ENCODE measurements around the gene PTPN13.

Gene PTPN13

GRCh38 chr4:86704601-86705000 lies 110.5 kb downstream of the PTPN13 start:
- TF ChIP-seq TAF1 (IDR thresholded peaks at IDR 0.05; ENCODE audit: borderline replicate concordance, insufficient read depth, low read length) (no peak), REST (IDR thresholded peaks at IDR 0.05; ENCODE audit: insufficient read depth in 1 of 2, low read depth in 2 of 2, low read length in 2 of 2) (no peak), FOXP2 (optimal IDR thresholded peaks at IDR 0.05; ENCODE audit: borderline replicate concordance, extremely low read depth, extremely low read length, insufficient read depth) (no peak)

GRCh38 chr4:86706923-86707597 lies 112.9 kb downstream of the PTPN13 start:
- TF ChIP-seq REST (IDR thresholded peaks at IDR 0.05; ENCODE audit: insufficient read depth in 1 of 2, low read depth in 2 of 2, low read length in 2 of 2) (no peak), TAF1 (IDR thresholded peaks at IDR 0.05; ENCODE audit: borderline replicate concordance, insufficient read depth, low read length) (no peak), SIN3A (IDR thresholded peaks at IDR 0.05; ENCODE audit: borderline replicate concordance, insufficient read depth, low read length) (no peak), FOXP2 (optimal IDR thresholded peaks at IDR 0.05; ENCODE audit: borderline replicate concordance, extremely low read depth, extremely low read length, insufficient read depth) (no peak), POLR2AphosphoS5 (IDR thresholded peaks at IDR 0.05; ENCODE audit: low read depth, low read length) (no peak)

GRCh38 chr4:86717651-86718050 lies 123.5 kb downstream of the PTPN13 start:
- TF ChIP-seq SIN3A (IDR thresholded peaks at IDR 0.05; ENCODE audit: borderline replicate concordance, insufficient read depth, low read length) (no peak), REST (IDR thresholded peaks at IDR 0.05; ENCODE audit: insufficient read depth in 1 of 2, low read depth in 2 of 2, low read length in 2 of 2) (no peak), POLR2AphosphoS5 (IDR thresholded peaks at IDR 0.05; ENCODE audit: low read depth, low read length) (no peak), TAF1 (IDR thresholded peaks at IDR 0.05; ENCODE audit: borderline replicate concordance, insufficient read depth, low read length) (no peak), FOXP2 (optimal IDR thresholded peaks at IDR 0.05; ENCODE audit: borderline replicate concordance, extremely low read depth, extremely low read length, insufficient read depth) (no peak)

- TF ChIP-seq TAF1 (IDR thresholded peaks at IDR 0.05; ENCODE audit: borderline replicate concordance, insufficient read depth, low read length) (no peak), SIN3A (IDR thresholded peaks at IDR 0.05; ENCODE audit: borderline replicate concordance, insufficient read depth, low read length) (no peak), POLR2AphosphoS5 (IDR thresholded peaks at IDR 0.05; ENCODE audit: low read depth, low read length) (no peak), FOXP2 (optimal IDR thresholded peaks at IDR 0.05; ENCODE audit: borderline replicate concordance, extremely low read depth, extremely low read length, insufficient read depth) (no peak), REST (IDR thresholded peaks at IDR 0.05; ENCODE audit: insufficient read depth in 1 of 2, low read depth in 2 of 2, low read length in 2 of 2) (no peak)
Observed at GRCh38 chr4:86718152-86718551, 124.0 kb downstream of the PTPN13 start.
